Measurements from ENCODE around the gene GALNTL6.
"Not testable (repeated sequence)": the region's sequence is repeated elsewhere in the genome, so short reads cannot be mapped to it uniquely, and the experiment has no call there.

GALNTL6 gene

DNA sequence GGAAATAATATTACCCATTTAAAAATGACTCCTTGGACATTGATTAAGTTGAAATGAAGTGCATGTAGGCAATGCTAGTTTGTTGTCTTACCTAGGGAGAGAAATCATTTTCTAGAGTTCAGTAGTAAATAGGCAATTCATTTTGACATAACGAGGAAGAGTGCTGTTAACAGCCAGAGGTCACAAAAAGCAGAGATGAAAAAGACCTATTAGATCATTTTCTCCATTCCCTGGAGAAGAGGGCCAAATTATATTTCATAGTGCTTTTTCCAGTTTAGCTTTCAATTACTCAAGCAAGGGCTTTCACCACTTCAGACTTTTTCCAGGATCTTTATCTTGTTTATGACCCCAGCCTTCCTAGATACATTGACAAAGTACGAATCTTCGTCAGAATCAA, 981.1 kb downstream of the GALNTL6 start:
- Mint-ChIP-seq H3K36me3 (no peaks in the 10 kb centered on the region), H3K4me3 (no peak overlapping the region), H3K27me3 (no peaks in the 10 kb centered on the region), H3K9me3 (ENCODE audit: low read depth) (no peaks in the 10 kb centered on the region), H3K27ac (no peak overlapping the region), H3K4me1 (ENCODE audit: low read depth) (no peaks in the 10 kb centered on the region)

DNA sequence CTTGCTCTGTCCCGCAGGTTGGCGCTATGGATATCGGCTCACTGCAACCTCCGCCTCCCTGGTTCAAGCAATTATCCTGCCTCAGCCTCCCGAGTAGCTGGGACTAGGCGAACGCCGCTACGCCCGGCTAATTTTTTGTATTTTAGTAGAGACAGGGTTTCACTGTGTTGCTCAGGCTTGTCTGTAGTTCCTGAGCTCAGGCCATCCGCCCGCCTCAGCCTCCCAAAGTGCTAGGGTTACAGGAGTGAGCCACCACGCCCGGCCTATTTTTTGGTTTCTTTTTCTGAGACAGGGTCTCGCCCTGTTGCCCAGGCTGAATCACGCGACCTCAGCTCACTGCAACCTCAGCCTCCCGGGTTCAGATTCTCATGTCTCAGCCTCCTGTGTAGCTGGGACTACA, 984.1 kb downstream of the GALNTL6 start:
- not testable (repeated sequence) for H3K9me3 Mint-ChIP-seq (ENCODE audit: low read depth); H3K4me3 Mint-ChIP-seq; H3K36me3 Mint-ChIP-seq; H3K4me1 Mint-ChIP-seq (ENCODE audit: low read depth); H3K27me3 Mint-ChIP-seq; H3K27ac Mint-ChIP-seq

DNA sequence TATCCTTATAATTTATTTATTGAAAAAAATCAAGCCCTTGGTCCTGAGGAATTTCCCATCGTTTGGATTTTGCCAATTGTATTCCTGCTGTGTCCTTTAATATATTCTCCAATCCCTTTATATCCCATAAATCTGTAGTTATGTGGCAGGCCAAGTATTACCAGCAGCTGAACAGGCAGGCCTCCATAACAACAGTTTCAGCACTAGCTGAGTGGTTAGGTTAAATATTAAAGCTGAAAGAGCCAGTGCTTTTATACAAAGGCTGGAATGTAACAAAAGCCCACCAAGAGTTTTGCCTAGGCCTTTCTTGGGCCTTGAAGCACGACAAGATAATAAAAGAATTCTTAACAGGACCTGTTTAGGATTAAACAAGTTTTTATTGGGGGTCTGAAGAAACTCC, 988.8 kb downstream of the GALNTL6 start:
- H3K9me3 Mint-ChIP-seq (ENCODE audit: low read depth): peaks cover 3% of the 10 kb centered on the region
- H3K4me3 Mint-ChIP-seq: no peak overlapping the region
- H3K27ac Mint-ChIP-seq: no peak overlapping the region
- peaks cover 5% of the 10 kb centered on the region for H3K27me3 Mint-ChIP-seq
- no peaks in the 10 kb centered on the region for H3K4me1 Mint-ChIP-seq (ENCODE audit: low read depth)
- no peaks in the 10 kb centered on the region for H3K36me3 Mint-ChIP-seq

DNA sequence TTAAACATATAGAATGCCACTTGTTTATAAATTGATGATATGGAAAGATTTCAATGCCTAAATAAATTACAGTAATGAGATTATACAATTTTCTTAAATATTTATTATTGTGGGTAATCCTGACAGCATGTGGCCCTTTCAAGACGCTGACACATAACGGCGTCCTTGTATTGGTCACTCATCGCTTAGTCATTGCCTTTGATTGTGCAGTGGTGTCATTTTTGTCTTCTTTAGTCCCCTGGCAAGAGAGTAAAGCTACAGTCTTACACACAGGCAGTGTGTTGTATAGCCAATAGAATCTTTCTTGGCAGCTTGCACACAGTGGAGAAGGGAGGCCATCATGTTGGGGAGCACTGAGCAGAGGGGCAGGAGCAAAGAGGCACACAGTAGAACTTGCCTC, 993.6 kb downstream of the GALNTL6 start:
- peaks cover 3% of the 10 kb centered on the region for H3K27me3 Mint-ChIP-seq
- H3K4me3 Mint-ChIP-seq: no peak overlapping the region
- no peaks in the 10 kb centered on the region for H3K9me3 Mint-ChIP-seq (ENCODE audit: low read depth)
- no peaks in the 10 kb centered on the region for H3K36me3 Mint-ChIP-seq
- no peaks in the 10 kb centered on the region for H3K4me1 Mint-ChIP-seq (ENCODE audit: low read depth)
- H3K27ac Mint-ChIP-seq: no peak overlapping the region

DNA sequence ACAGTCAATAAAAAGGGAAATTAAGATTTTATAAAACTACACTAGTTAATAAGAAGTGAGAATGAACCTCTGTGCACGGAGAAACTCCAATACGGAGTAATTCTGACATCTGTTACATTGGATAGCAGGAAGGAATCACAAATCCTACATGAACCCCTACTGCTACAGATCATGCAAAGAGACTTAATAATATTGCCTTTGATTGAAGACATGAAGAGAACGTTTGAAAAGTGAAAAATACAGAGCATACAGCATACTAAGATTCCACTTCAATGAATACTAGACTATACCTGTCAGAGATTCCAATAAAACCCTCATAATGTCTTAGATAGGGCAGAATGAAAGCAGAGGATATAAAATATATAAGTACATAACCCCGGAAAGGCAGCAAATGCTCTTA, 995.0 kb downstream of the GALNTL6 start:
- Mint-ChIP-seq H3K27ac (no peak overlapping the region), H3K4me3 (no peak overlapping the region), H3K36me3 (no peaks in the 10 kb centered on the region), H3K9me3 (ENCODE audit: low read depth) (no peaks in the 10 kb centered on the region), H3K27me3 (peaks cover 3% of the 10 kb centered on the region), H3K4me1 (ENCODE audit: low read depth) (no peaks in the 10 kb centered on the region)

DNA sequence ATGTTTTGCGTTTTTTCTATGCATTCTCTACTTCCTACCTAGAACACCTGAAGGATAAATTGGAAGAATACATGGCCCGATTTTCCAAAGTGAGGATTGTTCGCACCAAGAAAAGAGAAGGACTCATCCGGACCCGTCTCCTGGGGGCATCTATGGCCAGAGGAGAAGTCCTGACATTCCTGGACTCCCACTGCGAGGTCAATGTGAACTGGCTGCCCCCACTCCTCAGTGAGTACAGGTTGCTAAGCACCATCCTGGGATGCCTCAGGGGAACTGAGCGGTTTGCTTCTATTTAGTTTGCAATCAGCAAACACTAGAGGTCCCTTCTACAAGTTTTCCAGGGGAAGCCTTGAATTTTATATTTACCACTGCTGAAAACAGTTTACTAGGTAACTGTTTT, 996.1 kb downstream of the GALNTL6 start:
- Mint-ChIP-seq H3K36me3 (no peaks in the 10 kb centered on the region), H3K4me1 (ENCODE audit: low read depth) (no peaks in the 10 kb centered on the region), H3K9me3 (ENCODE audit: low read depth) (no peaks in the 10 kb centered on the region), H3K27me3 (peaks cover 3% of the 10 kb centered on the region), H3K27ac (no peak overlapping the region), H3K4me3 (no peak overlapping the region)

DNA sequence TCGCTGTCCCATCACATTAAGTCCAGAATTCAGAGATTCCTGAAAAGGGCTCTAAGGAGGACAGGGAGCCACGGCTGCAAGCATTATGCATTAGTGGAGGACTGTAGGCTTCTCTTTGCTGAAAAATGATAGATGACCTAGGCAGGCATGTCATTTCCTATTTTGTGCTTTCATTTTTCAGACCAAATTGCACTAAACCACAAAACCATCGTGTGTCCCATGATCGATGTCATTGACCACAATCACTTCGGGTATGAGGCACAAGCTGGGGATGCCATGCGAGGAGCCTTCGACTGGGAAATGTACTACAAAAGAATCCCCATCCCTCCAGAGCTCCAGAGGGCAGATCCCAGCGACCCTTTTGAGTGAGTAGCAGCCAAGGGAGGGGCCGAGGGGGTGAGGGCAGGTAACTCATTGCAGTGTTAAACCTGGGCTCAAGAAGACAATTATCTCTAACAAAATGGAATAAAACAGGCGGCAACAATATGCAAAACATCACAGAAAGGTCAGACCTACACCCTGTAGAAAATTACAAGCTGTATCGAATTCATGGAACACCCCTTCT, 1000.2 kb downstream of the GALNTL6 start:
- H3K27ac Mint-ChIP-seq: no peak overlapping the region

DNA sequence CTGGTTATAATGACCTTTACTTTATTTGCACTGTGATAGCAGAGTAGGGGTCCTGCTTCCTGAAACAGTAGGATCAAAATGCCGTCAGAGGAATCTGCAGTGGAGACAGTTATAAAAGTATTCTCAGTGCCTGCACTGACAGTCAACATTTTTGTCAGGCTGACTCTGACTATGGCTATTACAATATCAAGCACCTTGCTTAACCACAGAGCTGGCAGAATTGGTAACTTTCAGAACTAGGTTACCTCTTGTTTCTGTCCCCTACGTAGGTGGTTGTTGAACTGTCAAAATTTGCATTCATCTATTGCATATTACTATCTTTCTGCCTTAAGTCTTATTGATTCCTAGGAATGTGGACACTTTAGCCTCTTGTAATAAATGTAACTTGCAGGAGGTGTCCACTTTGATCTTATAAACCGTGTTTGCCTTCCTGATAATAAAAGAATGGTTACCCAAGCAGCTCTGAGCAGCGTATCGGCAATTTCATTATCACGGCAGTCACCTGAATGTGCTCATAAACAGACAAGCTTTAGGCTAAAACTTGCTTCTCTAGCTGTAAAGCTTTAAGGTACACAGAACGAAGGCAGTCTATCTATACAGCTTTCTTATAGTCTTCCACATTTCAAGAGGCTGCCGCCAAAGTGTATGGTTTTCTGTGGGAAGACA, 1002.4 kb downstream of the GALNTL6 start:
- Mint-ChIP-seq H3K9me3 (ENCODE audit: low read depth) (no peaks in the 10 kb centered on the region), H3K4me3 (no peak overlapping the region), H3K27me3 (peaks cover 6% of the 10 kb centered on the region), H3K4me1 (ENCODE audit: low read depth) (no peaks in the 10 kb centered on the region), H3K36me3 (no peaks in the 10 kb centered on the region), H3K27ac (no peak overlapping the region)

More for the DNA sequence above, 1000.2 kb downstream of the GALNTL6 start:
- Mint-ChIP-seq H3K4me3 (no peak overlapping the region), H3K4me1 (ENCODE audit: low read depth) (no peaks in the 10 kb centered on the region), H3K36me3 (no peaks in the 10 kb centered on the region), H3K27me3 (peaks cover 4% of the 10 kb centered on the region), H3K9me3 (ENCODE audit: low read depth) (no peaks in the 10 kb centered on the region)

DNA sequence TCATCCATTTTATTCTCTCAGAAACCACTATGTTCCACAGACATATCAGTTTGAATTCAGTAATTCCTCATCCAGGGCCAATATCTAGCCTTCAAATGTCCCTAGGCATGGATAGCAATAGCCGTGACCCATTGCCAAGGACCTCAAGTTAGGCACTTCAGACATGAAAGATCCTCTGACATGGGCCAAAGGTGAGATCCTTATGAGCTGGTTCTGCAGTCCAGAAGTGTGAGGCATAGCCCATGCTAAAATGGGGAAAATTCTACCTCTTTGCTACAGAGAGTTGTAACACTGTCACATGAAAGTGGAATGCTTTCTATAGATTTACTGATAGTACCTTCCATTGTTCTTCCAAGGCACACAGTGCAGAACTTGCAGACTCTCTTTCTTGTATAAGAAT, 1005.7 kb downstream of the GALNTL6 start:
- Mint-ChIP-seq H3K27me3 (peaks cover 7% of the 10 kb centered on the region), H3K36me3 (no peaks in the 10 kb centered on the region), H3K4me1 (ENCODE audit: low read depth) (no peaks in the 10 kb centered on the region), H3K27ac (no peak overlapping the region), H3K4me3 (no peak overlapping the region), H3K9me3 (ENCODE audit: low read depth) (no peaks in the 10 kb centered on the region)

DNA sequence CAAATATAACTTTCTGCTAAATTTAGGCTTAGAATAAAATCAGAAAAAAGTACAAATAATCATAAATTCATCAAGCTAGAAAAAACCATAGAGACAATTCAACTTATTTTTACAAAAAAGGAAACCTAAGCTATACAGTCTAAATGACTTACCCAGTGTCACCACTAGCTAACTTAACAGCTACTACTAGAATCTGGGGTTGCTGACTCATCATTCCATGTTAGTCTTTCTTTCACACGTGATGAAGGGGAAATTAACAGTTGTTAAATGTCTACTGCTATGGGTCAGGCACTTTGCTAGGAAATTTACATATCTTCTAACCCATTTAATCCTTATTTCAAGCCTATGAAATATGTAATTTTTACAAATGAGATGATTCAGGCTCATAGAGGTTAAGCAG, 1006.1 kb downstream of the GALNTL6 start:
- no peak overlapping the region for H3K4me3 Mint-ChIP-seq
- H3K27me3 Mint-ChIP-seq: peaks cover 7% of the 10 kb centered on the region
- H3K9me3 Mint-ChIP-seq (ENCODE audit: low read depth): no peaks in the 10 kb centered on the region
- no peak overlapping the region for H3K27ac Mint-ChIP-seq
- no peaks in the 10 kb centered on the region for H3K4me1 Mint-ChIP-seq (ENCODE audit: low read depth)
- H3K36me3 Mint-ChIP-seq: no peaks in the 10 kb centered on the region

DNA sequence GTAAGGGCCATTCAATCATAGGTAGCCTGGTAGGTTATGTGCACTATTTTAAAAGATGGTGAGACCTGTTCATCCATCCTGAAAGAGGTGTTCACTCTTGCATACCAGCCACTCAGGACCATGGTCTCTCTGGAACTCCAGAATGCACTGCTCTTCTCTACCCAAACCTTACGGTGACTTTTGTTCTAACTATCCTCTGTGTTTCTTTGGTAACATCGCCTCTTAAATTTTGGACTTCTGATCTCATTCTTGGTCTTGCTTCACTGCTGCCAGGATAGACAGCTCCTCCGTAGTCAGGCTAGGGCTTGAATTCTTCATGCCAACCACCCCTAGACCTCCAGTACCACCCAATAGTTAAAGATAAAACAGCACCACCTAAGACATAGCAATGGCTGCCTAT, 1009.1 kb downstream of the GALNTL6 start:
- H3K4me1 Mint-ChIP-seq (ENCODE audit: low read depth): no peaks in the 10 kb centered on the region
- H3K4me3 Mint-ChIP-seq: no peak overlapping the region
- H3K27ac Mint-ChIP-seq: no peak overlapping the region
- H3K36me3 Mint-ChIP-seq: no peaks in the 10 kb centered on the region
- H3K9me3 Mint-ChIP-seq (ENCODE audit: low read depth): no peaks in the 10 kb centered on the region
- H3K27me3 Mint-ChIP-seq: peaks cover 7% of the 10 kb centered on the region

DNA sequence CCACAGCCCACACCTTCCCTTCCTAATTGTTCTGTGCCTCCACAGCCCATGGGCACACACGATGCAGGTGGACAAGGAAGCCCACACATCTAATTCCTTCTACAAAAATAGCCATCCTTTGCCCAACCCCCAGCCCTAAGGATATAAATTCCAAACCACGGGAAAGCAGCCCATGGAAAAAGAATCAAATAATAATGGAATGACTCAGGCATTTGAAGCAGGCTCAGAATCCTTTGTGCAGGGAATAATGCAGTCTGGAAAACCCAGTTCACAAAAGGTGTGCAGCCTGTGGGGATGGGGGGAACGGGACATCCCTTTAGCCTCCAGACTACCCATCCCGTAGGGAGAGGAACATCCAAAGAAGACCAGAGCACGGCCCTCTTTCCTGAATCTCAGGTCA, 1013.1 kb downstream of the GALNTL6 start:
- H3K27ac Mint-ChIP-seq: no peak overlapping the region

DNA sequence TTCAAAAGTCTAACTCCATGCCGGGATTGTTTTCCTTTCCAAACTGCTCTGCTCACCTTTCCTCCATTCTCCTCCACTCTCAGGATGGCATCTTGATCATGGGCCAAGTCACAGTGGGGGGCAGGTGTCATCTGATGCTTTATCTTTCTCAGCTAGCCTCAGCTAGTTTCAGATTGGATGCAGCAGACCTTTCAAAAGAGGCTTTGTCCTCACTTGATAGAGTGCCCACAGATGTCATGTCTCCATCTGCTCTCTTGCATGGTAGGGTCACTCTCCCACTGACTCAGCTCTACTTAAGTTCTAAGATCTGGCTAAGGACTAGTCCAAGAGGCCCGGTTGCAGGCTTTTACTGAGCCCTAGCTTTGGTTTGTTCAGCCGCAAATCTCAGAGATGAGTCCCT, 1013.7 kb downstream of the GALNTL6 start:
- Mint-ChIP-seq H3K36me3 (no peaks in the 10 kb centered on the region), H3K27ac (no peak overlapping the region), H3K4me1 (ENCODE audit: low read depth) (no peaks in the 10 kb centered on the region), H3K27me3 (peaks cover 8% of the 10 kb centered on the region), H3K4me3 (no peak overlapping the region), H3K9me3 (ENCODE audit: low read depth) (no peaks in the 10 kb centered on the region)

More for the DNA sequence above, 1013.1 kb downstream of the GALNTL6 start:
- Mint-ChIP-seq H3K9me3 (ENCODE audit: low read depth) (no peaks in the 10 kb centered on the region), H3K27me3 (peaks cover 8% of the 10 kb centered on the region), H3K4me1 (ENCODE audit: low read depth) (no peaks in the 10 kb centered on the region), H3K36me3 (no peaks in the 10 kb centered on the region), H3K4me3 (no peak overlapping the region)

DNA sequence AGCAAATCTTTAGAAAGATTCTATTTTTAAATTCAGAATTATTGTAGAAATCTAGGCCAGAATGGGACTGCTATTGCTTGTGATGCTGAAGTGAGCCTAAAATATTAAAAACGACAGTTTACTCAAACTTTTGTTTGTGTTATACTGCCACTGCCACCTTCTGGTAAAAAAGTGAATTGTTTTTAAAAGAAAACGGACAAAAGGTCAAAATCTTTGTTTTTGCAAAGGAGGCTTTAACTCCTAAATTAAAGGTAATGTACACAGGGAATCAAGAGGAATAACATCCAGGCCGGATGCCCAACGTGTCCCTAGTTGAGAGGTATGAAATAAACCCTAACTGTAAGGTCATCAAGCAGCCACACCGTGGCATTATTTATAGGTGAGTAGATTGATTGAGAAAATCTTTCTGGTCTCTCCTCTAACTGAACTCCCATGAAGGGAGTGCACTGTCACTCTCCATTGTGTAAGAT, 1017.1 kb downstream of the GALNTL6 start:
- no peaks in the 10 kb centered on the region for H3K4me1 Mint-ChIP-seq (ENCODE audit: low read depth)
- H3K27ac Mint-ChIP-seq: no peak overlapping the region
- H3K4me3 Mint-ChIP-seq: no peak overlapping the region
- H3K27me3 Mint-ChIP-seq: peaks cover 8% of the 10 kb centered on the region
- no peaks in the 10 kb centered on the region for H3K36me3 Mint-ChIP-seq
- no peaks in the 10 kb centered on the region for H3K9me3 Mint-ChIP-seq (ENCODE audit: low read depth)

DNA sequence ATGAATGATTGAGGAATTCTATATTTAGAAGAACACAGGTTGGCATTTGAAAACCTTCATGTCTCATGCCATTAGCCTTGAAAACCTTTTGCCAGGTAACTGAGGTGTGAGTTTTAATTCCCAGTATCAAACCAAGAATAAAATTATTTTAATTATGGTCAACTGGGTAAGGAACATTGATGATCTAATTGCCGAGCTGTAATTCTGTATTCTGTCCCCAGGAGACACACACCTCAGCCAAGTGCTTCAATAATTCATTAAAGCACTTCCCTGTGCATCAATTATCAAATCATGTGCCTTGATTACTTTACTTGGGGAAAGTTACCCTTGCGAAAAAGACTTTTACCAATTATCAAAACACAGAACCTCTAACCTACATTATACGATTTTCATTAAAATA, 1023.5 kb downstream of the GALNTL6 start:
- Mint-ChIP-seq H3K36me3 (no peaks in the 10 kb centered on the region), H3K27me3 (no peaks in the 10 kb centered on the region), H3K9me3 (ENCODE audit: low read depth) (no peaks in the 10 kb centered on the region), H3K4me1 (ENCODE audit: low read depth) (no peaks in the 10 kb centered on the region), H3K27ac (no peak overlapping the region), H3K4me3 (no peak overlapping the region)

DNA sequence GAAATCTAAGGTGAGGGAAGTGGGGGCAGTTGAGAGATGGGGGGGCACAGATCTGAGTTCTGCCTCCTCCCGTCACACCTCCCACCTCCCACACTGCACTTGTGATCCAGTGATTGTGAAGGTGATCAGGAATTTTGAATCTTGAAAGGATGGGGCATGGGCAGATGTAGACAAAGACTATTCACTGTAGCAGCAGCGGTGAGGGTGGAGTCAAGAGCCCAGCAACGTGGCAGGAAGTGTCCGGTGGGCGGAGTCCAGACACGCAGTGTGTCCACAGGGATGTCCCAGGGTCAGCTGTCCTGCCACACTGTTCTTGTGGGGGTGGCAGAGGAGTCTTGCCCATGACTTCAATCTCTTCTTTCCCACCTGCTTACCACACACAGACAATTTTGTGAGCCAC, 1024.9 kb downstream of the GALNTL6 start:
- Mint-ChIP-seq H3K27me3 (no peaks in the 10 kb centered on the region), H3K4me3 (no peak overlapping the region), H3K36me3 (no peaks in the 10 kb centered on the region), H3K27ac (no peak overlapping the region), H3K4me1 (ENCODE audit: low read depth) (no peaks in the 10 kb centered on the region), H3K9me3 (ENCODE audit: low read depth) (no peaks in the 10 kb centered on the region)
